ENCODE data around the gene SYS1.

SYS1 gene

DNA sequence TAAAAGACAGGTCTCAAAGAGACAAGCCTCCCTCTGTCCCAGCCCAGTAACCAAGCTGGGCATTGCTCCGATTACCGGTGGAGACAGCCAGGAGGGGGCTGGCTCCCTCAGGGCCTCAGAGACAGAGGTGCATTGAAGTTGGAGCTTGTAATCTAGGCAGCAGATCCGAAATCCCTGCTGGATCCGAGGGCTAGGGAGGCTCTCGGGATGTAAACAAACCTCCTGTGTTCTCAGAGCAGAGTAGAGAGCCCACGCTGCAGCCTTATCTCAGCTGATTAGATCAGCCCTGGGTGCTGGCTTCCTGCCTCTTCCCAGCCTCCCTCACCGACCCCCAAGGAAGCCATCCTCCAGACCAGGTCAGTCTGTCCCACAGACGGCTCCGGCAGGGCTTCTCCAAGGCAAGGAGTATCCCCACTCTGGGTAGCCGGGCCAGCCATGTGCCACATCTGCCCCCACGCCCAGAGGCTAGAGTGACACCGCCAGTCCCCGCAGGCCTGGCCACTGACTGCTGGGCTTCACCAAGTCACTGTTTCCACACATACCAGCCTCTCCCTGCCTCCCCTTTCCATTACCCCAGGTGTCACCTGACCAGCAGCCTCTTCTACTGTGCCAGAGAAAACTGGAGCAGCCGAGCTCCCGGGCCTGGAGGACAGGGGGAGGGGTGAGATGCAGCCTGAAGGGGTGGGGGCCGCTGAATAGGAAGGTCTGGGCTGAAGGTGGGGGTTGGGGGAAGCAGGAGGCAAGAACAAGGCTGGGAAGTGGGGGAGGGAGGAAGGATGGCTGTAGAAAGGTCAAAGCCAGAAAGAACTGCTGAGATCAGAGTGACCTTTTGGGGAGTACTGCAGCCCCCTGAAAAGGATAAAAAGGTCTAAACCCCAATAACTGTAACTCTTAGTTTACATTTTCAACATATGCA lies 20.8 kb upstream of the SYS1 start:
- Histone ChIP-seq H3K27me3 (ENCODE audit: control insufficient read depth, low read length) (peaks cover 61% of the 10 kb centered on the region), H3K4me3 (ENCODE audit: low read length) (no peak overlapping the region), H3K79me2 (ENCODE audit: control insufficient read depth, low read length) (no peaks in the 10 kb centered on the region), H3K9me2 (replicated peaks; ENCODE audit: control insufficient read depth, low read length) (no peaks in the 10 kb centered on the region), H3K27ac (ENCODE audit: low read depth, low read length) (no peak overlapping the region), H3F3A (ENCODE audit: control insufficient read depth, insufficient read depth) (no peaks in the 10 kb centered on the region), H3K4me2 (ENCODE audit: low read length) (no peak overlapping the region), H3K4me1 (ENCODE audit: control insufficient read depth, low read length) (no peaks in the 10 kb centered on the region), H4K20me1 (ENCODE audit: control insufficient read depth, insufficient read depth, low read depth, low read length) (no peaks in the 10 kb centered on the region), H3K9me3 (ENCODE audit: control insufficient read depth, insufficient read depth, low read length) (no peaks in the 10 kb centered on the region), H3K36me3 (ENCODE audit: control insufficient read depth, low read length) (no peaks in the 10 kb centered on the region)
- TF ChIP-seq, protein P1, sequence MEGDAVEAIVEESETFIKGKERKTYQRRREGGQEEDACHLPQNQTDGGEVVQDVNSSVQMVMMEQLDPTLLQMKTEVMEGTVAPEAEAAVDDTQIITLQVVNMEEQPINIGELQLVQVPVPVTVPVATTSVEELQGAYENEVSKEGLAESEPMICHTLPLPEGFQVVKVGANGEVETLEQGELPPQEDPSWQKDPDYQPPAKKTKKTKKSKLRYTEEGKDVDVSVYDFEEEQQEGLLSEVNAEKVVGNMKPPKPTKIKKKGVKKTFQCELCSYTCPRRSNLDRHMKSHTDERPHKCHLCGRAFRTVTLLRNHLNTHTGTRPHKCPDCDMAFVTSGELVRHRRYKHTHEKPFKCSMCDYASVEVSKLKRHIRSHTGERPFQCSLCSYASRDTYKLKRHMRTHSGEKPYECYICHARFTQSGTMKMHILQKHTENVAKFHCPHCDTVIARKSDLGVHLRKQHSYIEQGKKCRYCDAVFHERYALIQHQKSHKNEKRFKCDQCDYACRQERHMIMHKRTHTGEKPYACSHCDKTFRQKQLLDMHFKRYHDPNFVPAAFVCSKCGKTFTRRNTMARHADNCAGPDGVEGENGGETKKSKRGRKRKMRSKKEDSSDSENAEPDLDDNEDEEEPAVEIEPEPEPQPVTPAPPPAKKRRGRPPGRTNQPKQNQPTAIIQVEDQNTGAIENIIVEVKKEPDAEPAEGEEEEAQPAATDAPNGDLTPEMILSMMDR (IDR thresholded peaks at IDR 0.05; ENCODE audit: low read depth, low read length, poor library complexity, severe bottlenecking), result no peak
- TF ChIP-seq EZH2phosphoT487 (IDR thresholded peaks at IDR 0.05; ENCODE audit: borderline replicate concordance, low read length), result no peak

GRCh38 chr20:45342855-45343531 lies 20.0 kb upstream of the SYS1 start:
- Histone ChIP-seq H3K27ac (ENCODE audit: low read depth, low read length) (no peak overlapping the region), H3K36me3 (ENCODE audit: control insufficient read depth, low read length) (no peaks in the 10 kb centered on the region), H3K9me3 (ENCODE audit: control insufficient read depth, insufficient read depth, low read length) (no peaks in the 10 kb centered on the region), H4K20me1 (ENCODE audit: control insufficient read depth, insufficient read depth, low read depth, low read length) (no peaks in the 10 kb centered on the region), H3K4me2 (ENCODE audit: low read length) (no peak overlapping the region), H3F3A (ENCODE audit: control insufficient read depth, insufficient read depth) (no peaks in the 10 kb centered on the region), H3K79me2 (ENCODE audit: control insufficient read depth, low read length) (no peaks in the 10 kb centered on the region), H3K27me3 (ENCODE audit: control insufficient read depth, low read length) (peaks cover 69% of the 10 kb centered on the region), H3K4me1 (ENCODE audit: control insufficient read depth, low read length) (no peaks in the 10 kb centered on the region), H3K9me2 (replicated peaks; ENCODE audit: control insufficient read depth, low read length) (no peaks in the 10 kb centered on the region), H3K4me3 (ENCODE audit: low read length) (no peak overlapping the region)
- TF ChIP-seq EZH2phosphoT487 (IDR thresholded peaks at IDR 0.05; ENCODE audit: borderline replicate concordance, low read length), result no peak
- TF ChIP-seq, protein P1 (IDR thresholded peaks at IDR 0.05; ENCODE audit: low read depth, low read length, poor library complexity, severe bottlenecking), result no peak

GRCh38 chr20:45343532-45344167 lies 19.3 kb upstream of the SYS1 start:
- Histone ChIP-seq H3K4me3 (ENCODE audit: low read length) (no peak overlapping the region), H4K20me1 (ENCODE audit: control insufficient read depth, insufficient read depth, low read depth, low read length) (no peaks in the 10 kb centered on the region), H3K4me2 (ENCODE audit: low read length) (no peak overlapping the region), H3K27me3 (ENCODE audit: control insufficient read depth, low read length) (peaks cover 71% of the 10 kb centered on the region), H3K27ac (ENCODE audit: low read depth, low read length) (no peak overlapping the region), H3K36me3 (ENCODE audit: control insufficient read depth, low read length) (no peaks in the 10 kb centered on the region), H3F3A (ENCODE audit: control insufficient read depth, insufficient read depth) (no peaks in the 10 kb centered on the region), H3K4me1 (ENCODE audit: control insufficient read depth, low read length) (no peaks in the 10 kb centered on the region), H3K9me2 (replicated peaks; ENCODE audit: control insufficient read depth, low read length) (no peaks in the 10 kb centered on the region), H3K9me3 (ENCODE audit: control insufficient read depth, insufficient read depth, low read length) (no peaks in the 10 kb centered on the region), H3K79me2 (ENCODE audit: control insufficient read depth, low read length) (no peaks in the 10 kb centered on the region)
- TF ChIP-seq EZH2phosphoT487 (IDR thresholded peaks at IDR 0.05; ENCODE audit: borderline replicate concordance, low read length), result no peak
- TF ChIP-seq, protein P1 (IDR thresholded peaks at IDR 0.05; ENCODE audit: low read depth, low read length, poor library complexity, severe bottlenecking), result no peak
